ENCODE results near the gene TMEM203. TPM values are rescaled to one million over a fixed set of nuclear protein-coding genes. Genes with fewer than 3 reads are reported as not detected.

TMEM203 gene
- total and polyA plus RNA-seq, 10 of the 15 experiments (the other 5 are each of a cell fraction or from before 2014, with no cell fraction given), result 7.2 to 68.1 (median 33.8) TPM

- CTCF ChIA-PET, result interaction anchor here (0.8 to 6.4 kb wide), 11 partner anchors 12 to 197 kb away, joined by 3 to 52 read pairs (median 7); partner anchors contain the start of genes SAPCD2 and TUBB4B
- TF ChIP-seq MLLT1 (IDR thresholded peaks at IDR 0.05) (no peak), IKZF1 (conservative IDR thresholded peaks at IDR 0.05) (no peak), IKZF2 (IDR thresholded peaks at IDR 0.05) (no peak), KAT2A (conservative IDR thresholded peaks at IDR 0.05; ENCODE audit: control insufficient read depth, low read depth, low read length) (no peak), IRF5 (IDR thresholded peaks at IDR 0.05; ENCODE audit: borderline replicate concordance) (no peak), CHD4 (IDR thresholded peaks at IDR 0.05) (no peak), CHD2 (IDR thresholded peaks at IDR 0.05; ENCODE audit: borderline replicate concordance, low read depth, low read length) (no peak), NR2C2 (IDR thresholded peaks at IDR 0.05; ENCODE audit: borderline replicate concordance, control insufficient read depth, insufficient read length, low read depth) (no peak), EZH2 (IDR thresholded peaks at IDR 0.05; ENCODE audit: borderline replicate concordance, control insufficient read depth, low read depth, low read length) (no peak), RAD21 (IDR thresholded peaks at IDR 0.05; ENCODE audit: insufficient read depth, low read depth, low read length) (no peak), TBL1XR1 (IDR thresholded peaks at IDR 0.05; ENCODE audit: low read depth, low read length) (no peak), ASH2L (IDR thresholded peaks at IDR 0.05; ENCODE audit: borderline replicate concordance, low read depth) (no peak), RCOR1 (conservative IDR thresholded peaks at IDR 0.05; ENCODE audit: low read depth, low read length) (no peak)
- Histone ChIP-seq H3K27ac (ENCODE audit: control insufficient read depth, insufficient read depth) (no peak overlapping the region), H3K4me1 (ENCODE audit: control insufficient read depth, insufficient read depth, low read length) (peaks cover 16% of the 10 kb centered on the region), H4K20me1 (ENCODE audit: control insufficient read depth, insufficient read depth) (no peaks in the 10 kb centered on the region), H3K79me2 (ENCODE audit: control insufficient read depth, insufficient read depth, low read length) (no peaks in the 10 kb centered on the region), H3K9me3 (replicated peaks; ENCODE audit: control insufficient read depth, insufficient read depth, low read length) (no peaks in the 10 kb centered on the region), H3K4me3 (no peak overlapping the region), H2AFZ (ENCODE audit: control insufficient read depth, low read depth, low read length) (no peak overlapping the region), H3K27me3 (replicated peaks in 1 of 2; ENCODE audit: control insufficient read depth in 2 of 2, insufficient read depth in 2 of 2, low read length in 1 of 2) (no peaks in the 10 kb centered on the region), H3K4me2 (ENCODE audit: control insufficient read depth, insufficient read depth) (no peak overlapping the region), H3K36me3 (ENCODE audit: control insufficient read depth in 2 of 2, insufficient read depth in 2 of 2, low read length in 1 of 2) (no peaks in the 10 kb centered on the region), H3K9ac (ENCODE audit: control insufficient read depth, insufficient read depth, low read length) (no peak overlapping the region)
- BruUV-seq (replicated peaks), result no TSS peak
- ATAC-seq (no peak), DNase-seq (ENCODE audit: low read depth, low spot score) (no peak), FAIRE-seq (no peak)
- intact Hi-C loops (cut with micrococcal nuclease; ENCODE audit: unreplicated experiment) (loop anchor here (10.0 kb wide), 1 partner anchor 181 kb away; the partner anchor contains the start of gene NPDC1), in situ Hi-C loops (cut with MboI) (loop anchor here (5.0 kb wide), 1 partner anchor 104 kb away; no protein-coding TSS in a partner anchor)
- WGBS (ENCODE audit: insufficient coverage, insufficient replicate concordance, low lambda C conversion rate, missing lambda C conversion rate), result 76% methylated on average over 21 of the region's 21 CpGs
- SMC1A ChIA-PET (ENCODE audit: uncharacterized antibody, unreplicated experiment), result interaction anchor here (0.6 to 3.3 kb wide), 4 partner anchors 11 to 108 kb away, joined by 3 to 11 read pairs (median 4); no protein-coding TSS in a partner anchor
- RAD21 ChIA-PET (ENCODE audit: unreplicated experiment), result interaction anchor here (0.8 to 1.9 kb wide), 4 partner anchors 29 to 179 kb away, joined by 3 to 10 read pairs (median 3); no protein-coding TSS in a partner anchor
- POLR2A ChIA-PET, result interaction anchor here (1.0 to 5.5 kb wide), 4 partner anchors 15 to 108 kb away, joined by 3 to 68 read pairs (median 3); partner anchors contain the start of genes NDOR1, TMEM203, TPRN and TUBB4B
These were observed 20.4 kb upstream of the TMEM203 start for GRCh38 chr9:137225699-137226331.

Data from GM12878 (cell line).